HepG2 (cell line): ENCODE data around the gene TMEM95. TPM values are rescaled to one million over a fixed set of nuclear protein-coding genes. Genes with fewer than 3 reads are reported as not detected.

Source experiments
- DBP ChIP-seq: sonication (generic); formaldehyde crosslinking; IDR thresholded peaks from 2 replicates; pipeline ENCODE4 v1.4.0; 2020; ENCODE audit warnings: missing genetic modification reagents; ENCODE audit errors: not compliant biosample characterization
- FOXJ3 ChIP-seq: sonication (generic); formaldehyde crosslinking; IDR thresholded peaks from 2 replicates; pipeline ENCODE4 v1.4.0; 2020; ENCODE audit warnings: missing genetic modification reagents, mild to moderate bottlenecking, borderline replicate concordance
- HNRNPH1 ChIP-seq: fragments of 200-400 bp; formaldehyde crosslinking; optimal IDR thresholded peaks from 2 replicates; pipeline ENCODE3; 2017; ENCODE audit warnings: mild to moderate bottlenecking, low read depth, low read length
- MAFG ChIP-seq: sonication (generic); formaldehyde crosslinking; IDR thresholded peaks from 2 replicates; pipeline ENCODE4 v1.5.1; 2020; ENCODE audit warnings: mild to moderate bottlenecking, missing genetic modification reagents
- NFAT5 ChIP-seq: sonication (generic); formaldehyde crosslinking; IDR thresholded peaks from 2 replicates; pipeline ENCODE4 v1.4.0; 2020; ENCODE audit warnings: missing genetic modification reagents
- NR1H2 ChIP-seq: sonication (generic); formaldehyde crosslinking; IDR thresholded peaks from 2 replicates; pipeline ENCODE4 v1.8.1; 2022; ENCODE audit warnings: low read depth, missing genetic modification reagents, borderline replicate concordance
- PBX2 ChIP-seq: IDR thresholded peaks from 2 replicates; pipeline ENCODE4 v1.6.1; 2016; ENCODE audit warnings: control low read depth
- PHF8 ChIP-seq: sonication (generic); formaldehyde crosslinking; IDR thresholded peaks from 2 replicates; pipeline ENCODE4 v1.5.0; 2020; ENCODE audit warnings: missing genetic modification reagents
- PRDM15 ChIP-seq: sonication (generic); formaldehyde crosslinking; IDR thresholded peaks from 2 replicates; pipeline ENCODE4 v1.4.0; 2020; ENCODE audit warnings: missing genetic modification reagents
- RELA ChIP-seq: sonication (generic); formaldehyde crosslinking; IDR thresholded peaks from 2 replicates; pipeline ENCODE4 v1.4.0; 2020; ENCODE audit warnings: missing genetic modification reagents
- TEAD2 ChIP-seq: sonication (generic); formaldehyde crosslinking; IDR thresholded peaks from 2 replicates; pipeline ENCODE4 v1.9.0; 2021; ENCODE audit warnings: missing genetic modification reagents
- YEATS4 ChIP-seq: sonication (generic); formaldehyde crosslinking; IDR thresholded peaks from 2 replicates; pipeline ENCODE4 v1.4.0; 2020; ENCODE audit warnings: missing genetic modification reagents, borderline replicate concordance
- ZNF280B ChIP-seq: sonication (generic); formaldehyde crosslinking; IDR thresholded peaks from 2 replicates; pipeline ENCODE4 v1.5.0; 2020; ENCODE audit warnings: missing genetic modification reagents, mild to moderate bottlenecking, borderline replicate concordance
- ZNF292 ChIP-seq: sonication (generic); formaldehyde crosslinking; IDR thresholded peaks from 2 replicates; pipeline ENCODE4 v1.8.1; 2022; ENCODE audit warnings: mild to moderate bottlenecking, low read depth, missing genetic modification reagents, borderline replicate concordance
- ZNF616 ChIP-seq: sonication (generic); formaldehyde crosslinking; IDR thresholded peaks from 2 replicates; pipeline ENCODE4 v1.5.0; 2020; ENCODE audit warnings: low read depth, mild to moderate bottlenecking, missing genetic modification reagents
- ZNF768 ChIP-seq: sonication (generic); formaldehyde crosslinking; IDR thresholded peaks from 2 replicates; pipeline ENCODE4 v1.4.0; 2020; ENCODE audit warnings: missing genetic modification reagents
- polyA plus RNA-seq, 8 experiments: library from polyadenylated mRNA; depleted of rRNA in 3 of 8; stranded (reverse) in 7 of 8; unstranded in 1 of 8; fragments of >200 nt; fragmentation: Illumina TruSeq in 4 of 8; extraction: Trizol in 4 of 8; gene quantifications; 2 replicates each; pipeline versions ENCODE4 v1.2.1 to v1.2.3, GENCODE V29; 2011 to 2016; ENCODE audit warnings: low read depth in 4 of 8, missing spikeins in 1 of 8, mixed read lengths in 1 of 8; ENCODE audit not compliant: insufficient read depth in 1 of 8
- total RNA-seq, 5 experiments: library from RNA; depleted of rRNA; stranded (reverse); fragments of >200 nt; fragmentation: Illumina TruSeq; extraction: Trizol; gene quantifications; 2 replicates each; pipeline ENCODE4 v1.2.3, GENCODE V29; 2016; ENCODE audit warnings: low read depth in 1 of 5

Gene TMEM95
- total and polyA plus RNA-seq, 2 of the 13 experiments (the other 11 are each of a cell fraction or from before 2014, with no cell fraction given), result not detected

- TF ChIP-seq ZNF292 (CRISPR knock-in tag) (peak; percentile 46; the same call in 1 of the 2 replicates), ZNF280B (CRISPR knock-in tag) (no peak; the same call in 1 of the 2 replicates), ZNF768 (CRISPR knock-in tag) (no peak), ZNF616 (CRISPR knock-in tag) (no peak), DBP (no peak), PBX2 (CRISPR knock-in tag) (no peak), PHF8 (CRISPR knock-in tag) (peak; percentile 61), HNRNPH1 (no peak), FOXJ3 (CRISPR knock-in tag) (no peak), RELA (CRISPR knock-in tag) (no peak), PRDM15 (CRISPR knock-in tag) (no peak), NFAT5 (CRISPR knock-in tag) (no peak), NR1H2 (CRISPR knock-in tag) (no peak), MAFG (CRISPR knock-in tag) (no peak), TEAD2 (CRISPR knock-in tag) (no peak), YEATS4 (CRISPR knock-in tag) (peak; percentile 49)
Observed at GRCh38 chr17:7329374-7329996, 25.5 kb upstream of the TMEM95 start (continued).
